Activated T-cell treated with anti-CD3 and anti-CD28 coated beads, Interleukin-2, amount 50 U/mL, for 72 hours (primary cell): Measurements from ENCODE around the gene ZFP36L2. TPM values are rescaled to one million over a fixed set of nuclear protein-coding genes. Genes with fewer than 3 reads are reported as not detected.

Source experiments
- ATAC-seq, 2 donors: fragments of 150-1000 bp; cut with Tn5 transposase; replicated peaks in 1 of 2; 2 replicates each; pipeline ENCODE4 v1.10.0; 2021; ENCODE audit warnings: moderate library complexity in 2 of 2, mild to moderate bottlenecking in 1 of 2
- DNase-seq, 2 donors: peaks; one replicate each; pipeline ENCODE4 v3.0.0; 2021 to 2022; ENCODE audit warnings: mixed read lengths in 1 of 2
- H3K27ac Mint-ChIP-seq: one replicate; pipeline ENCODE4 v1.8.0; 2022; ENCODE audit warnings: mild to moderate bottlenecking, moderate library complexity, mixed read lengths
- H3K27me3 Mint-ChIP-seq: one replicate; pipeline ENCODE4 v1.8.0; 2022; ENCODE audit warnings: low read depth, mixed read lengths
- H3K36me3 Mint-ChIP-seq, 2 donors: one replicate each; pipeline ENCODE4 v1.8.0; 2022; ENCODE audit warnings: mixed read lengths in 2 of 2, mild to moderate bottlenecking in 1 of 2; ENCODE audit not compliant: insufficient read depth in 2 of 2
- H3K4me1 Mint-ChIP-seq: one replicate; pipeline ENCODE4 v1.8.0; 2022; ENCODE audit warnings: low read depth, mixed read lengths
- H3K4me3 Mint-ChIP-seq, 2 donors: one replicate each; pipeline ENCODE4 v1.8.0; 2022; ENCODE audit warnings: mild to moderate bottlenecking in 2 of 2, mixed read lengths in 2 of 2, moderate library complexity in 2 of 2
- H3K9me3 Mint-ChIP-seq, 2 donors: one replicate each; pipeline ENCODE4 v1.8.0; 2022; ENCODE audit warnings: mixed read lengths in 2 of 2
- total RNA-seq, 2 donors: library from RNA; stranded (reverse); gene quantifications; one replicate each; pipeline ENCODE4 v1.2.3, GENCODE V29; 2022

ZFP36L2 gene
- 10 to 100 TPM; 70.8 to 86.4 TPM for total RNA-seq

DNA sequence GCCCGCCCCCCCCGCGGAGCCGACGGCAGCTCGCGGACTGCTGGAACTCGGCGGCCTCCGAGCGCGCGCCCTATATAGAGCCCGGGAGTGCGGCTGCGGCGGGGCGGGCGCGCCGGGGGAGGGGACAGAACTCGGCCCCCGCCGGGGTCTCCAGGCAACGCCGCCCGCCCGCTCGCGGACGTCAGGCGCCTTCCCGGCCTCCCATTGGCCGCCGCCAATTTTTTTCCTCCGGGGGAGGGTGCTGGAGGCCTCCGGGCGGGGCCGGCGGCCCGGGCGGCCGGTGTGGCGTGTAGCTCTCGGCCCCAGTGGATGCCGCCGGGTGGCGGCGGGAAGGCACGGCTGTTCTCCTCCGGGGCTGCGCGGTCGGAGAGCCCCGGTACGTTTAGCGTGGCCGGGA, at the start of gene ZFP36L2:
Gene ZFP36L2 (minus strand): TSS at position 49 of the 397 bp plus-strand sequence. CDS start 291 bp downstream, outside the sequence.
- Mint-ChIP-seq H3K9me3 (no peaks in the 10 kb centered on the region), H3K36me3 (peaks cover 18 to 25% of the 10 kb centered on the region in 2 donors), H3K27ac (peak within 1 kb of the TSS; percentile 87), H3K4me3 (peak within 1 kb of the TSS; percentile 96), H3K27me3 (no peaks in the 10 kb centered on the region), H3K4me1 (peaks cover 39% of the 10 kb centered on the region)
- peak; percentile 96 to 98 for DNase-seq
- ATAC-seq: peak; percentile 72 to 73

DNA sequence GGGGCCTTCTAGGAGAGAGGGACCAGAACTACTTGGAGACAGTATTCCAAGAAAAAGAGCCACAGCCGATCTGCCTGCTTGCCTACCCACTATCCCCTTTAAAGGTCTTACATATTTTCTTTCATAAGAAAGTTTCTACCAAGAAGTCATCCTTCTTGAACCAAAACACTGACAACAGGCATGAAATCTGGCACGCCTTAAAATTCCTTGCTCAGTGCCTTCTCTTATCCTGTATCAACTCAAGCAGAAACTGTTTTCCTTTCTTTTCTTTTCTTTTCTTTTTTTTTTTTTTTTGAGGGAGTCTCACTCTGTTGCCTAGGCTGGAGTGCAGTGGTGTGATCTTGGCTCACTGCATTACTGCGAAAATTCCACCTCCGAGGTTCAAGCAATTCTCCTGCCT, 48.3 kb upstream of the ZFP36L2 start:
- no peak overlapping the region for H3K27ac Mint-ChIP-seq
- H3K36me3 Mint-ChIP-seq: peaks cover 0 to 10% of the 10 kb centered on the region in 2 donors
- H3K4me3 Mint-ChIP-seq: no peak overlapping the region
- H3K9me3 Mint-ChIP-seq: no peaks in the 10 kb centered on the region
- no peaks in the 10 kb centered on the region for H3K27me3 Mint-ChIP-seq
- DNase-seq (no peak), ATAC-seq (no peak)
- H3K4me1 Mint-ChIP-seq: peaks cover 26% of the 10 kb centered on the region

GRCh38 chr2:43274055-43274454, 47.6 kb upstream of the ZFP36L2 start:
- H3K27ac Mint-ChIP-seq: no peak overlapping the region
- no peaks in the 10 kb centered on the region for H3K9me3 Mint-ChIP-seq
- DNase-seq: no peak
- no peak overlapping the region for H3K4me3 Mint-ChIP-seq
- peaks cover 0 to 6% of the 10 kb centered on the region in 2 donors for H3K36me3 Mint-ChIP-seq
- no peaks in the 10 kb centered on the region for H3K27me3 Mint-ChIP-seq
- H3K4me1 Mint-ChIP-seq: peaks cover 30% of the 10 kb centered on the region
- no peak for ATAC-seq

- H3K27ac Mint-ChIP-seq: no peak overlapping the region
- DNase-seq (peak; percentile 6 to 19), ATAC-seq (peak; percentile 70 to 74)
- H3K27me3 Mint-ChIP-seq: no peaks in the 10 kb centered on the region
- H3K36me3 Mint-ChIP-seq: peaks cover 0 to 10% of the 10 kb centered on the region in 2 donors
- H3K4me1 Mint-ChIP-seq: peaks cover 30% of the 10 kb centered on the region
- H3K9me3 Mint-ChIP-seq: no peaks in the 10 kb centered on the region
- H3K4me3 Mint-ChIP-seq: no peak overlapping the region
Observed at GRCh38 chr2:43273529-43273928, 47.1 kb upstream of the ZFP36L2 start.

DNA sequence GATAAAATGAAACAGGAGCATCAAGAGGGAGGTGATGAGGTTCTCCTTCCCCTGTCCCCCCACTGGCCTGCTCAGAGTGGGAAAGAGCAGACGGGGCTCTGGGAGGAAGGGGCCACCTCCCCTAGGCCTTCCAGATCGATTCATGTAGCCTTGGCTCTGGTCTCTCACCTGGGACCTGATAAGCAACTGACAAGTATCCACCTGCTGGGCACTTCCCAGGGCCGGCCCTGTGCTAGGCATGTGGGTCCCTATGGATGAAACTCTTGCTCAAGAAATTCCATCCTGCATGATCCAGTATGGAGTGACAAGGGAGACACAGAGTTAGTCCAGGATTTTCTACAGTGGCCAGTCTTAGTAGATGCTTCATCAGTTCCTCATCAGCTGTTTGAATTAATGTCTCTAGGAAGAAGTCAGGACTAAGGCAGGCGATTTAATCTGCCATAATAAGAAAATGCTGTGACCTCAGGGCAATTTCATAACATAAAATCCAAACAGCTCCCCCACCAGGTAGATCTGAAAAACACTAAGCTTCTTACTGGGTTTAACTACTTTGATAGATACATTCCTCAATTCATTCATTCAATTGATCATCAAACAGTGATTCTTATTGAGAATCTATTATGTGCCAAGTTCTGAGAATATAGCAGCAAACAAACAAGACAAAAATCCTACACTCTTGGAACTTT, 44.7 kb upstream of the ZFP36L2 start:
- ATAC-seq: no peak
- peaks cover 30% of the 10 kb centered on the region for H3K4me1 Mint-ChIP-seq
- H3K9me3 Mint-ChIP-seq: no peaks in the 10 kb centered on the region
- no peak overlapping the region for H3K27ac Mint-ChIP-seq
- no peak overlapping the region for H3K4me3 Mint-ChIP-seq
- no peaks in the 10 kb centered on the region for H3K27me3 Mint-ChIP-seq
- DNase-seq: no peak
- peaks cover 0 to 11% of the 10 kb centered on the region in 2 donors for H3K36me3 Mint-ChIP-seq

- Mint-ChIP-seq H3K36me3 (peaks cover 0 to 11% of the 10 kb centered on the region in 2 donors), H3K9me3 (no peaks in the 10 kb centered on the region), H3K27me3 (no peaks in the 10 kb centered on the region), H3K27ac (no peak overlapping the region), H3K4me1 (peaks cover 30% of the 10 kb centered on the region), H3K4me3 (peak overlapping the region in 1 of 2 donors; percentile 14)
- ATAC-seq: no peak
- DNase-seq: no peak
Observed at GRCh38 chr2:43270461-43270860, 44.1 kb upstream of the ZFP36L2 start.

- Mint-ChIP-seq H3K27me3 (no peaks in the 10 kb centered on the region), H3K4me3 (no peak overlapping the region), H3K9me3 (no peaks in the 10 kb centered on the region), H3K27ac (peak overlapping the region; percentile 5), H3K4me1 (peaks cover 30% of the 10 kb centered on the region), H3K36me3 (peaks cover 0 to 11% of the 10 kb centered on the region in 2 donors)
- ATAC-seq: peak; percentile 61 to 64
- DNase-seq: peak; percentile 7 to 23
Observed at GRCh38 chr2:43269706-43270105, 43.3 kb upstream of the ZFP36L2 start.

GRCh38 chr2:43269074-43269572, 42.7 kb upstream of the ZFP36L2 start:
- Mint-ChIP-seq H3K9me3 (no peaks in the 10 kb centered on the region), H3K36me3 (peaks cover 0 to 11% of the 10 kb centered on the region in 2 donors), H3K27ac (no peak overlapping the region), H3K4me3 (no peak overlapping the region), H3K27me3 (no peaks in the 10 kb centered on the region), H3K4me1 (peaks cover 26% of the 10 kb centered on the region)
- ATAC-seq (no peak), DNase-seq (no peak)

- no peak for DNase-seq
- ATAC-seq: no peak
- H3K4me3 Mint-ChIP-seq: no peak overlapping the region
- H3K27ac Mint-ChIP-seq: no peak overlapping the region
- H3K9me3 Mint-ChIP-seq: no peaks in the 10 kb centered on the region
- H3K4me1 Mint-ChIP-seq: peaks cover 18% of the 10 kb centered on the region
- H3K36me3 Mint-ChIP-seq: peaks cover 0 to 11% of the 10 kb centered on the region in 2 donors
- no peaks in the 10 kb centered on the region for H3K27me3 Mint-ChIP-seq
Observed at GRCh38 chr2:43268066-43268953, 41.9 kb upstream of the ZFP36L2 start.

- Mint-ChIP-seq H3K27ac (no peak overlapping the region), H3K27me3 (no peaks in the 10 kb centered on the region)
Observed at GRCh38 chr2:43267381-43267780, 41.0 kb upstream of the ZFP36L2 start.

DNA sequence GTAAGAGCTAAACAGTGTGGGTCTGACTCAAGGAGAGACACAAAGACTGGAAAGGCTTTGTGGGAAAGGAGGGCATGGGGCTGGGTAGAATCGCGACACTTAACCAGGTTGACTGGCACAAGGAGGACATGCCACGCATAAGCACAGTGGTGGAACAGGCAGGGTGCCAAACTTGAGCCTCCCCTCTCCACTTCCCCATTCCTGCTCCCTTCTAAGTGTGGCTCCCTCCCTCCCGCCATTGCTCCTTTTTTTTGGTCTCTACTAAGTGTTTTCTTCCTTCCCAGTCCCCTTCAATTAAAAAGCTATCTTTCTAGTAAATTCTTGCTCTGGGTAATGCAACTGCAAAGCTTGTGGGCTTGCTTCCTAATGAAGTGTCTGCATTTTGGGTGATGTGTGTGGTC, 40.3 kb upstream of the ZFP36L2 start:
- no peak overlapping the region for H3K4me3 Mint-ChIP-seq
- DNase-seq: no peak
- H3K27me3 Mint-ChIP-seq: no peaks in the 10 kb centered on the region
- peak overlapping the region; percentile 1 for H3K27ac Mint-ChIP-seq
- H3K4me1 Mint-ChIP-seq: peaks cover 18% of the 10 kb centered on the region
- peaks cover 0 to 7% of the 10 kb centered on the region in 2 donors for H3K36me3 Mint-ChIP-seq
- ATAC-seq: no peak
- no peaks in the 10 kb centered on the region for H3K9me3 Mint-ChIP-seq

More at GRCh38 chr2:43267381-43267780, 41.0 kb upstream of the ZFP36L2 start:
- ATAC-seq (no peak), DNase-seq (no peak)
- Mint-ChIP-seq H3K4me1 (peaks cover 18% of the 10 kb centered on the region), H3K4me3 (no peak overlapping the region), H3K9me3 (no peaks in the 10 kb centered on the region), H3K36me3 (peaks cover 0 to 11% of the 10 kb centered on the region in 2 donors)

GRCh38 chr2:43265421-43265820, 39.0 kb upstream of the ZFP36L2 start:
- H3K36me3 Mint-ChIP-seq: peaks cover 0 to 5% of the 10 kb centered on the region in 2 donors
- peaks cover 16% of the 10 kb centered on the region for H3K4me1 Mint-ChIP-seq
- ATAC-seq (no peak), DNase-seq (no peak)
- no peak overlapping the region for H3K4me3 Mint-ChIP-seq
- H3K9me3 Mint-ChIP-seq: no peaks in the 10 kb centered on the region
- H3K27me3 Mint-ChIP-seq: no peaks in the 10 kb centered on the region
- no peak overlapping the region for H3K27ac Mint-ChIP-seq

DNA sequence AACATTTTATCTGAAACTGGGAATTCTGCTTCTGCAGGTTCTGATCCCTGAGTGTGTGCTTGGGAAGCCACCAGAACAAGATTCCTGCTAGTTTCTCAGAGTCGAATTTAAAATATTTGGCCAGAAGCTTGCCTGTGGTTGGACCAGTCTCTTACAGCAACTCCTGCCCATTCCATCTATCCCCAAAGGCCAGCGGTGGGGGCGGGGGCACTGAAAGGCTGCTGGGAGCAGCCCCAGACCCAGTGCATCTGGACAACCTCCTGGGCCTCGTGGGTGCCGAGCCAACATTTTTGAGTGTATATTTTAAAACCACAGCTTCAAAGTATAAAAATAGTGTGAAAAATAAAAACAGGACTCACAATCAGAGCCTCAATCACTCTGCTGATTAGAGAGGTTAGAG, 38.6 kb upstream of the ZFP36L2 start:
- DNase-seq (no peak), ATAC-seq (no peak)
- Mint-ChIP-seq H3K27me3 (no peaks in the 10 kb centered on the region), H3K27ac (no peak overlapping the region), H3K4me3 (no peak overlapping the region), H3K9me3 (no peaks in the 10 kb centered on the region), H3K36me3 (peaks cover 0 to 5% of the 10 kb centered on the region in 2 donors), H3K4me1 (peaks cover 12% of the 10 kb centered on the region)
